A204.1 (cell line): ENCODE results near the gene ENTR1.

Experiments used
- FAIRE-seq: peaks from 2 replicates; lab custom pipeline; 2012; peaks lifted over from hg19 to GRCh38; lab: Jason Lieb, UNC

ENTR1 gene

DNA sequence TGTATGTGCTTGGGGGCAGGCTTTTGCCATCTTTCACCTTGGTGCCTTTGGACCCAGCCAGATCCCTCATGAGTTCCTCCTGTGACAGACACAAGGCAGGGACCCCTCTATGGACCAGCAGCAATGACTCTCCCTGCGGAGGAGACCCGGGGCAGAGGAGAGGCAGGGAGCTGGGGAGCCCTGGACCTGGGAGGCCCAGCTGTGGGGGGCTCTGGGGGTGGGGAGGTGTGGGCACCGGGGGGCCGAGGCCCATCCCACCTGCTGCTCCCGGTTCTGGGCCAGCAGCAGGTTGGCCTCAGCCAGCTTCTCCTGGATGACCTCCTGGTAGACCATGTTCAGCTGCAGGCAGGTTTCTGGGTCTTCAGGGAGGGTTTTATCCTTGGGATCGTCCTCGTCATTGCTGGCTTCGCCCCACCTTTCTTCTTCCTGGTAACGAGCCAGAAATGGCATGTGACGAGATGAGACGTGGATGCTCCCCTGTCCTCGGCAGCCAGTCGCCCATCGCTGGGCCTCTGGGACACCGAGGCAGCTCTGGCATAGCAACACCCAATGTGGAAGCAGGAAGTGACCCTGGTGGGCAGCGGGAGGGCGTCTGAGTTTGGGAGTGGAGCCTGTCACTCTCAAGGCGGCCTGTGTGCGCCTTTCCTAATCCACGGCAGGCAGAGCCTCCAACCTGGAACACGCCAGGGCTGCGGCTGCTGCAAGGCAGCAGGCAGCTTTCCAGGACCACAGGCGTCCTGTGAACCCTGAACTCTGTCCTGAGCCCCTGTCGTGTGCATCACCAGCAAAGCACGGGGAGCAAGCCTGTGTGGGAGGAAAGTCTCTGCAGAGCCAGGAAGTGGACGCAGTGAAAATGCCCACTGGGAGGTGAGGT, 14.8 kb downstream of the ENTR1 start:
- no peak for FAIRE-seq

- no peak for FAIRE-seq
Measured at GRCh38 chr9:136395020-136395340, 15.4 kb downstream of the ENTR1 start.

GRCh38 chr9:136394312-136395019, 15.9 kb downstream of the ENTR1 start:
- no peak for FAIRE-seq

GRCh38 chr9:136393531-136393930, 16.9 kb downstream of the ENTR1 start:
- no peak for FAIRE-seq

DNA sequence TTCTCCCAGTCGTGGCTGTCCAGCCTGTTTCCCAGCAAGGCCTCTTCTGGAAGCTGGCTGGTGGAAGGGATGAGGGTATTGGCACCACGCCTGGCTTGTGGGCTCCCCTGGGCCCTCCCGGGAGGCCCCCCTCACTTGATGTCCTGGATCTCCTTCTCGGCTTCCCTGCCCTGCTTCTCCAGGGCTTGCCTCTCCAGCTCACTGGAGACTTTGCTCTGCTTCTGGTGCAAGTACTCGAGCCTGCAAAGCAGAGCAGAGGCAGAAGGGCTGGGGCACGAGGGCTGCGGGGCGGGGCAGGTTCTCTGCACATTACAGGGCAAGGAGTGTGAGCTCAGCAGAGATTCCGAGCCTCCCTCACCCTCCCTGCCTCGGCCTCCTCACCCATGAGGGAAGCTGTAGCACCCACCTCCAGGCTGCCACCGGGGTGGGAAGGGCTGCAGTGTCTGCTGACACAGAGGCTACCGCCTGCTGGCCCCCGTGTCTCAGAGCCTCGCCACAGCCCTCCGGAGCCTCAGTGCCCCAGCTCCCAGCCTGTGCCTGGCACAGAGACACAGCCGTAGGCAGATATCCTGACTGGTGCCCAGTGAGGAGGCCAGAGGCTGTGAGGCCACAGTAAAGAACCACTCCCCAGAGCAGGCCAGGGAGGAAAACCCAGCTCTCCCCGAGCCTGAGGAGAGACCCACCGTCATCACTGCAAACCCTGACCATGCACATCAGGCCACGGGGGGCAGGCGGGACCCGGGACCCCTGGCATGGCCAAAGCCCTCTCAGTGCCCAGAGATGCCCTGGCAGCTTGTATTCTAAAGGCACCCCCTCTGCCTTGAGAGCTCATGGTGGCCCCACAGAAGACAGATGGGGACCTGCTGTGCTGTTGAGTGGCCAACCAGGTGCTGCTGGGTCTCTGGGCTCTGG, 17.6 kb downstream of the ENTR1 start:
- FAIRE-seq, result no peak

GRCh38 chr9:136391737-136392537, 18.5 kb downstream of the ENTR1 start:
- no peak for FAIRE-seq

DNA sequence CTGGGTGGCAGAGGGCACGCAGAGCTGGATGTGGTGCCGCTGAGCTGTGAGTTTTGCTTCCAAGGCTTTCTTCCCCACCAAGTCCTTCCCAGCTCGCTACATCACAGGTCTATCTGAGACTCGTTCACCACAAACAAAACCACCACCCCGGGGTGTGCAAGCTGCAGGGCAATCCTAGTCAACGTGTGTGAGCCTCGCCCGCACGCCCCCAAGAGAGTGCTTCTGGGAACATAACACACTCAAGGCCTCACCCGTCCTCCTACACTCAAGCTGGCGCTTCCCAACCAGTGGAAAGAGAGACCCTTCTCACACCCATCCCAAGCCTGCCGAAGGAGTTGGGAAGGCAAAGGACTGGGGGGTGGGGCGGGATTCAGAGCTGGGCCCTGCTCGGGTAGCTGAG, 21.0 kb downstream of the ENTR1 start:
- no peak for FAIRE-seq

DNA sequence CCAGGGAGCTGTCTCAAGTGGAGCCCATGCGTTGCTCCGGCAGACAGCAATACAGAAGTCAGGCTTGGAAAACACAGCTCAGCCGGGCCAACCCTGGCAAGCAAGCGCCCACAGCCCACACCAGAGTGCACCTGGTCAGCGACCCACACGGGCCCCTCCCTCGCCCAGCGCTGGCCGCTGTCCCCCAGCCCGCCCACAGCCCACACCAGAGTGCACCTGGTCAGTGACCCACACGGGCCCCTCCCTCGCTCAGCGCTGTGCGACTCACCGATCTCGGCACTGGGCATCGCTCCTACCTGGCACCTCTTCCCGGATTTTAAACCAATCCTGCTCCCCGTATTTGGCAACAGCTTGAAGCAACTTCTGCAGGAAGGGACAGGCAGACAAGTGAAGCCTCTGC, 23.2 kb downstream of the ENTR1 start:
- FAIRE-seq, result no peak

DNA sequence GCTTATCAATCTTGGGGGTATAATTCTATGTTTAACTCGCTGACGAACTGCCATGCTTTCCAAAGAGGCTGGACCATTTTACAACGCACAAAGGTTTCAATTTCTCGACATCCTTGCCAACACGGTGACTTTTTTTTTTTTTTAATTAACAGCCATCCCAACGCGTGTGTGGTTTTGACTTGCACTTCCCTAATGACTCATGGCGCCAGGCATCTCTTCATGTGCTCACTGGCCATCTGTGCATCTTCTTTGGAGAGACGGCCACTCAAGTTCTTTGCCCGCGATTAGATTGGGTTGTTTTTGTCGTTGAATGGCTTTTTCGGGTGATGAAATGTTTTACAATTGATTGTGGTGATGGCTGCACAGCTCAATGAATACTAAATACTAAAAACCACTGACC, 24.4 kb downstream of the ENTR1 start:
- FAIRE-seq, result no peak

DNA sequence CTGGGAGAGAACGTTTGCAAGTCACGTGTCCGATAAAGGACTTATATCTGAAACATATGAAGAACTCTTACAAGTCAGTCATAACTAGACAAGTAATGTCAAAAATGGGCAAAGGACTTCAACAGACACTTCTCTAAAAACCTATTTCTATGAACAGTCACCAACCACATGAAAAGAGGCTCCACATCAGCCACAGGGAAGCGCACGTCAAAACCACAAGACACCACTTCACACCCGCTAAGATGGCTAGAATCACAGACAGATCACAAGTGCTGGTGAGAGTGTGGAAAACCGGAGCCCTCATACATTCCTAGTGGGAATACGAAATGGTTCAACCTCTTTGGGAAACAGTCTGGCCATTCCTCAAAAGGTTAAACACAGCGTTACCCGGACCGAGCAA, 25.4 kb downstream of the ENTR1 start:
- FAIRE-seq, result no peak

DNA sequence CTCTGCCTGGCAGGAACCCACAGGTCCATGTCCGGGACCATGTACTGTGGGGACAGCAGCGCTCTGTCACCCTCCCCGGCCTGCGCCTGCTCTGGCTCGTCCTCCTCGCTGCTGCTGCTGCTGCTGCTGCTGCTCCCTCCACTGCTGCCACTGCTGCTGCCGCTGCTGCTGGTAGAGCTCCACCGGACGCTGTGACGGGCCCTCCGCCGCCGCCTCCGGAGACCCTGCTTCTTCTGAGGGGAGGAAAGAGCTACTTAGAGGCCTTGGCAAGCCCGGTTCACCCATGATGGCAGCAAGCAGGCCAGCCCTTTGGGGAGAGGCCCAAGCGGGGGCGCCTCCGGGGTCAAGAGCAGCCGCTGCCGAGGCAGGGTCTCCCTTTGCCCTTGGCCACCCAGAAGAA, 27.0 kb downstream of the ENTR1 start:
- no peak for FAIRE-seq

- FAIRE-seq, result no peak
Measured at GRCh38 chr9:136381966-136382513, 28.4 kb downstream of the ENTR1 start.

GRCh38 chr9:136381311-136381710, 29.1 kb downstream of the ENTR1 start:
- no peak for FAIRE-seq

DNA sequence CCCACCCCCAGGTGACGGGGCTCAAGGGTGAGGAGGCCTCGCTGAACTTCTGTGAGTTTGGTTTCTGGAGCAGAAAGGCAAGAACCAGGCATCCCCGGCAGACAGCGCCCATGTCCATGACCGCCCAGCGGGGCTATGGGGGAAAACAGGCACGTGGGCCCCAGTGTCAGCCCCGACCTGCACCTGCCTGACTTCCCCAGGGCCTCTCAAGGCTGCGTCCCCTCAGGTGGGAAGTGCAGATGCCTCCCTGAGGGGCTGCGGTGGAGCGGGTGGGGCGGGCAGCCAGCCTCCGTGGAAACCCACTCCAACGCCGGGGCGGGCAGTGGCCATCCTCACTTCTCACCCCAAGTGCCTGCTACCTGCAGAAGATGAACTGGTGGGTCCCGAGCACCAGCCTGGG, 30.0 kb downstream of the ENTR1 start:
- FAIRE-seq, result no peak

DNA sequence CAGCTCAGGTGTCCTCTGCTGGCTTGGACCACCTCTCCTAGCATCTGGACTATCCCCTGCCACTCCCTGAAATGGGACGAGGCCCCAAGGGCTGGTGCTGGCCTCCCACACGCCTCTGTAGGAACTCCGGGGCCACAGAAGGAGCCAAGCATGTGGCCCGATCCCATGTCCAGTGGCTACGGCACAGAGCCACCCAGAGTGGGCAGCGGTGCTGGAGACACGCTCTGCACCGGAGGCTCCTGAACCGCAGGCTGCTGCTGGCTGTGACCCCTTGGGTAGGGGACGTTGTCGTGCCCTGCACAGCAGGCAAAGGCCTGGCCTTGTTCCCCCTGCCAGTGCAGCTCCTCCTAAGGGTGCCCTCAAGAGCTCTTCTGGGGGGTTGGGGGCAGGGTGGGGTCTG, 30.5 kb downstream of the ENTR1 start:
- no peak for FAIRE-seq

- FAIRE-seq, result no peak
Measured at GRCh38 chr9:136379401-136379800, 31.0 kb downstream of the ENTR1 start.

- FAIRE-seq, result no peak
Measured at GRCh38 chr9:136379003-136379287, 31.5 kb downstream of the ENTR1 start.

- FAIRE-seq, result no peak
Measured at GRCh38 chr9:136378170-136379002, 32.0 kb downstream of the ENTR1 start.

DNA sequence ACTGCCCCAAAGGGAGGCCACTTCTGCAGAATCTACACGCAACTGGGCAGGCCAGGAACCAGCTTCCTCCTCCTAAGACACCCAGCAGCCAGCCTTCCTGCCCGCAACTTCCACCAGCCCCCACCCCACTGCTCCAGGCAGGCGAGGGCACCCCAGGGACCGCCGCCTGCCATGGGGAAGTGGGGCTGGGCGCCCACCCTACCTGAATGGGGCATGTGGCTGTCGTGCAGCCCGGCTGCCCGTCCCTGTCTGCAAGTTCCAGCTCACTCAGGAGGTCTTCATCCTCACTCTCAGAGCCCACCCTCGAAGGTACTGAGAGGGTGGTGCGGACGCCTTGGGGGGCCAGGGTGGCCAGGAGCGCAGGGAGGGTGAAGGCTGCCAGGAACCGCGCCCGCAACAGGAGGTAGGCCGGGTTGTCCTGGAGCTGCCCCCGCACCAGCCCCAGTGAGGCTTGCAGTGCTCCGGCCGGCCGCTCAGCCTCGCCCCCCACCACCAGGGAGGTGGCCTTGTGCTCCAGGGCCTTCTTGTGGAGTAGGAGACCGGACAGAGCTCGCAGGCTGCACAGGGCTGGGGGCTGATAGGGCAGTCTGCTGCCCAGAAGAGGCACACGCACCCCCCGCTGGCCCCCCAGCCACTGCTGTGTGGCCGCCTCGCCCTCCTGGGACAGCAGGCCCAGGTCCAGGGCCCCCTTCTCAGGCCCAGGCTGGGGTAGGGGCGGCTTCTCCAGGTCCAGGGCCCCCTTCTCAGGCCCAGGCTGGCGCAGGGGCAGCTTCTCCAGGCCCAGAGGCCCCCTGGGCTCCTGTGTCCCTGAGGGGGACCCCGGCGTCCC, 32.9 kb downstream of the ENTR1 start:
- no peak for FAIRE-seq

GRCh38 chr9:136376457-136376856, 34.0 kb downstream of the ENTR1 start:
- FAIRE-seq, result no peak
